HCT116 (cell line): Measurements from ENCODE around the gene SLC2A9.

ENCODE experiments used
- ATF3 ChIP-seq: IDR thresholded peaks from 2 replicates; pipeline ENCODE4 v1.6.1; 2012
- CEBPB ChIP-seq: IDR thresholded peaks from 2 replicates; pipeline ENCODE4 v1.6.1; 2012; ENCODE audit warnings: low read depth
- CTCF ChIP-seq, 3 experiments: fragments of 200-600 bp in 1 of 3; sonication (generic) in 1 of 3; IDR thresholded peaks in 2 of 3; conservative IDR thresholded peaks in 1 of 3; 2 replicates each; pipeline ENCODE4 v1.5.1; 2012 to 2017; ENCODE audit warnings: low read depth in 2 of 3, low read length in 2 of 3, antibody characterized with exemption in 1 of 3, borderline replicate concordance in 1 of 3, control low read depth in 1 of 3, mild to moderate bottlenecking in 1 of 3, mixed read lengths in 1 of 3, mixed run types in 1 of 3, moderate library complexity in 1 of 3; ENCODE audit not compliant: insufficient read depth in 1 of 3
- ELF1 ChIP-seq: IDR thresholded peaks from 2 replicates; pipeline ENCODE4 v1.6.1; 2012; ENCODE audit warnings: low read depth, borderline replicate concordance
- EZH2 ChIP-seq: fragments of 200-600 bp; sonication (generic); IDR thresholded peaks from 2 replicates; pipeline ENCODE4 v1.6.1; 2017; ENCODE audit warnings: antibody characterized with exemption, mixed run types
- EZH2phosphoT487 ChIP-seq: fragments of 200-600 bp; IDR thresholded peaks from 2 replicates; pipeline ENCODE4 v1.6.1; 2018; ENCODE audit warnings: antibody characterized with exemption, borderline replicate concordance
- FOSL1 ChIP-seq: IDR thresholded peaks from 2 replicates; pipeline ENCODE4 v1.6.1; 2012; ENCODE audit warnings: low read depth
- MAX ChIP-seq: IDR thresholded peaks from 2 replicates; pipeline ENCODE4 v1.6.1; 2012
- POLR2A ChIP-seq: IDR thresholded peaks from 2 replicates; pipeline ENCODE4 v1.7.0; 2011; ENCODE audit warnings: borderline replicate concordance; ENCODE audit not compliant: insufficient read depth, insufficient read length; ENCODE audit errors: extremely low read depth
- POLR2AphosphoS5 ChIP-seq: IDR thresholded peaks from 2 replicates; pipeline ENCODE4 v1.6.1; 2011; ENCODE audit warnings: mild to moderate bottlenecking, low read depth, low read length, moderate library complexity
- RAD21 ChIP-seq: IDR thresholded peaks from 2 replicates; pipeline ENCODE4 v1.6.1; 2012; ENCODE audit warnings: low read depth, mild to moderate bottlenecking
- REST ChIP-seq: IDR thresholded peaks from 2 replicates; pipeline ENCODE4 v1.6.1; 2012; ENCODE audit warnings: low read depth
- SIN3A ChIP-seq: IDR thresholded peaks from 2 replicates; pipeline ENCODE4 v1.6.1; 2012; ENCODE audit warnings: low read depth
- ZBTB33 ChIP-seq: IDR thresholded peaks from 2 replicates; pipeline ENCODE4 v1.6.1; 2011; ENCODE audit warnings: mild to moderate bottlenecking, low read length, moderate library complexity; ENCODE audit not compliant: insufficient replicate concordance; ENCODE audit errors: extremely low read depth

GRCh38 chr4:9916937-9917336, 104.4 kb downstream of the SLC2A9 start:
- TF ChIP-seq POLR2AphosphoS5 (no peak), CTCF (IDR thresholded peaks at IDR 0.05 in 2 of 3, conservative IDR thresholded peaks at IDR 0.05 in 1 of 3; ENCODE audit: borderline replicate concordance in 1 of 3, insufficient read depth in 1 of 3, low read depth in 2 of 3, low read length in 2 of 3) (no peak), POLR2A (no peak), EZH2 (no peak), ELF1 (no peak), FOSL1 (no peak), RAD21 (no peak), ATF3 (no peak), ZBTB33 (no peak), REST (no peak), MAX (no peak), EZH2phosphoT487 (no peak), CEBPB (no peak), SIN3A (no peak)
